Mesodermal cell (in vitro differentiated cells): ENCODE results near the gene ALG6.

Experiments
- H3K27ac ChIP-seq: 2 replicates; pipeline ENCODE4 v1.7.0; 2013; ENCODE audit warnings: mild to moderate bottlenecking, low read depth, low read length, moderate library complexity; ENCODE audit not compliant: severe bottlenecking
- H3K36me3 ChIP-seq: 2 replicates; pipeline ENCODE4 v1.7.1; 2013; ENCODE audit warnings: mild to moderate bottlenecking, low read length, moderate library complexity; ENCODE audit not compliant: control insufficient read depth, insufficient read depth
- H3K4me1 ChIP-seq: one replicate; pipeline ENCODE4 v1.7.1; 2013; ENCODE audit warnings: mild to moderate bottlenecking, low read length; ENCODE audit not compliant: insufficient read depth, control insufficient read depth, poor library complexity, severe bottlenecking
- H3K4me3 ChIP-seq: 2 replicates; pipeline ENCODE4 v1.7.0; 2013; ENCODE audit warnings: low read length, control low read depth, mild to moderate bottlenecking; ENCODE audit not compliant: insufficient read depth, poor library complexity, severe bottlenecking; ENCODE audit errors: extremely low read depth
- H3K9me3 ChIP-seq: 2 replicates; pipeline ENCODE4 v1.7.1; 2013; ENCODE audit warnings: mild to moderate bottlenecking, low read length, moderate library complexity; ENCODE audit not compliant: control insufficient read depth
- WGBS, 2 experiments: methylation state at CpG; one replicate each; pipeline ENCODE4 v1.1.5; 2013; ENCODE audit warnings: missing lambda C conversion rate in 2 of 2; ENCODE audit not compliant: insufficient coverage in 2 of 2; 5-methylcytosine and 5-hydroxymethylcytosine counted together

The ALG6 gene

GRCh38 chr1:63322944-63323864, 44.2 kb upstream of the ALG6 start:
- no peaks in the 10 kb centered on the region for H3K4me1 ChIP-seq
- 0 to 1% methylated on average over 80 to 87 of the region's 104 CpGs for WGBS, 2 experiments
- no peaks in the 10 kb centered on the region for H3K9me3 ChIP-seq
- H3K4me3 ChIP-seq = peak overlapping the region; percentile 37
- no peak overlapping the region for H3K27ac ChIP-seq
- no peaks in the 10 kb centered on the region for H3K36me3 ChIP-seq

DNA sequence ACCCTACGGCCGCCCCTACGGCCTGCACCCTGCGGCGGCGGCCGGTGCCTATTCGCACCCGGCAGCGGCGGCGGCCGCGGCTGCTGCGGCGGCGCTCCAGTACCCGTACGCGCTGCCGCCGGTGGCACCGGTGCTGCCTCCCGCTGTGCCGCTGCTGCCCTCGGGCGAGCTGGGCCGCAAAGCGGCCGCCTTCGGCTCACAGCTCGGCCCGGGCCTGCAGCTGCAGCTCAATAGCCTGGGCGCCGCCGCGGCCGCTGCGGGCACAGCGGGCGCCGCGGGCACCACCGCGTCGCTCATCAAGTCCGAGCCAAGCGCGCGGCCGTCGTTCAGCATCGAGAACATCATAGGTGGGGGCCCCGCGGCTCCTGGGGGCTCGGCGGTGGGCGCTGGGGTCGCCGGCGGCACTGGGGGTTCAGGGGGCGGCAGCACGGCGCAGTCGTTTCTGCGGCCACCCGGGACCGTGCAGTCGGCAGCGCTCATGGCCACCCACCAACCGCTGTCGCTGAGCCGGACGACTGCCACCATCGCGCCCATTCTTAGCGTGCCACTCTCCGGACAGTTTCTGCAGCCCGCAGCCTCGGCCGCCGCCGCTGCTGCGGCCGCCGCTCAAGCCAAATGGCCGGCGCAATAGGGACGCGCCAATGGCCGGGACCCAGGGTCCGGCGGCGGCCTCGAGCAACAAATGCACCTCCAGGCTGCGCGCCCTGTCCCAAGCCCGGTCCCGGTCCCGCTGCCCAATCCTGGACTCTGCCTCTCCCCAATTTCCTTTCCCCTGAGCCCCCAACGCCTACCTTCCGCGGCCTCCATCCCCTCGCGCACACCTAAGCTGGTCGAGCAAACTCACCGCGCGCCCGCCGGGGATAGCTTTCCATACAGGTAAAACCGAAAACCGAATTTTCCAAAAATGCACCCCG, 43.3 kb upstream of the ALG6 start:
- no peak overlapping the region for H3K27ac ChIP-seq
- H3K36me3 ChIP-seq = no peaks in the 10 kb centered on the region
- H3K9me3 ChIP-seq = no peaks in the 10 kb centered on the region
- H3K4me3 ChIP-seq = no peak overlapping the region
- WGBS, 2 experiments = 0 to 1% methylated on average over 76 to 94 of the region's 114 CpGs
- no peaks in the 10 kb centered on the region for H3K4me1 ChIP-seq

DNA sequence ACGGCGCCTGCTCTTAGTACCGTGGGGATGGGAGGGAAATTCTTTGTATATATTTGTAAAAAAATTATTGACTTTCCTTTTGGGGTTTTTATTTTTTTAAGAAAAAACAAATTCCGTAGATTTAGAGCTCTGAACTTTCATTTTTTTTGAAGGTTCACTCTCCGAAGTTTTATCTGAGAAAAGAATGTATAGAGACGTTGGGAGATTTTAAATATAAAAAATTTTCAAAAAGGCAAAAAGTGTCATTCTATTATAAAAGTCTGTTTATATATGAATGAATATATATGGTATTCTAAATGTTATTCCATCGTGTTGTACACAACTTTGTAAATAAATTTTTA, 42.7 kb upstream of the ALG6 start:
- Histone ChIP-seq H3K9me3 (no peaks in the 10 kb centered on the region), H3K27ac (no peak overlapping the region), H3K4me3 (no peak overlapping the region), H3K4me1 (no peaks in the 10 kb centered on the region), H3K36me3 (no peaks in the 10 kb centered on the region)
- WGBS, 2 experiments = 0% methylated on average over 3 of the region's 7 CpGs; no CpG with 5 or more reads in 1 of the 2 experiments

DNA sequence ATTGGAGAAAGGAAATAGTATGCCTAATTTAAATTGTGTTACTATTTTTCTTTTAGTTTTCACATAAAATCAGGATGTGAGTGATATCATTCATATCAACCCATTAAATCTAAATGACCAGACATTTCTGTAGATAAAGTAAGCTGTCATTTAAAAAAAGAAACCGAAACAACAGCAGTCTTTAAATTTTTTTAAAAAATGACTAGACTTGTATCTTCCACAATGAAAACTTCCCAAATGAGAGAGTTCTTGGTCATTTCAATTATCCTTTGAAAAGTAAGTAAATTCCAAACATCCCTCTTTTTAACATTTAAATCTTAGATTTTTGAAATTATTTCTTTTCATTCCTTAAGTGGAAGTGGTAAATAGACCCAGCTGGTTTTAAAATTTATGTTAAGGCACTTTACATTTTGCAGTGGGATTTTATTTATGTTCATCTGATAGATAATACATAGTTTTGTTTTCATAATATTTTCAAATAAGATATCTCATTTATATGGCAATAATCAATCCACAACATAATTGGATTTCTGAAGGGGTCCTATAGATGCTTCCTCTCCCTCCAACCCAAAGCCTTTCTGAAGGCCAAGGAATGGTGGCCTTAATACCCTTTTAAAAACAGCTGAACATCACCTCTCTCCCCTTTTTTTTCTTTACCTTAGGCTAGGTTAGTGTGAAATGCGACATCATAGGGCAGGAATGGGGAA, 42.0 kb upstream of the ALG6 start:
- H3K4me1 ChIP-seq = no peaks in the 10 kb centered on the region
- no CpG with 5 or more reads among the region's 2 CpGs for WGBS, 2 experiments
- no peaks in the 10 kb centered on the region for H3K36me3 ChIP-seq
- no peak overlapping the region for H3K27ac ChIP-seq
- H3K9me3 ChIP-seq = no peaks in the 10 kb centered on the region
- H3K4me3 ChIP-seq = no peak overlapping the region

- no peaks in the 10 kb centered on the region for H3K9me3 ChIP-seq
- 0 to 1% methylated on average over 13 to 14 of the region's 20 CpGs for WGBS, 2 experiments
- no peaks in the 10 kb centered on the region for H3K4me1 ChIP-seq
- no peak overlapping the region for H3K4me3 ChIP-seq
- no peaks in the 10 kb centered on the region for H3K36me3 ChIP-seq
- H3K27ac ChIP-seq = no peak overlapping the region
These were observed 41.3 kb upstream of the ALG6 start for GRCh38 chr1:63326106-63326472.

DNA sequence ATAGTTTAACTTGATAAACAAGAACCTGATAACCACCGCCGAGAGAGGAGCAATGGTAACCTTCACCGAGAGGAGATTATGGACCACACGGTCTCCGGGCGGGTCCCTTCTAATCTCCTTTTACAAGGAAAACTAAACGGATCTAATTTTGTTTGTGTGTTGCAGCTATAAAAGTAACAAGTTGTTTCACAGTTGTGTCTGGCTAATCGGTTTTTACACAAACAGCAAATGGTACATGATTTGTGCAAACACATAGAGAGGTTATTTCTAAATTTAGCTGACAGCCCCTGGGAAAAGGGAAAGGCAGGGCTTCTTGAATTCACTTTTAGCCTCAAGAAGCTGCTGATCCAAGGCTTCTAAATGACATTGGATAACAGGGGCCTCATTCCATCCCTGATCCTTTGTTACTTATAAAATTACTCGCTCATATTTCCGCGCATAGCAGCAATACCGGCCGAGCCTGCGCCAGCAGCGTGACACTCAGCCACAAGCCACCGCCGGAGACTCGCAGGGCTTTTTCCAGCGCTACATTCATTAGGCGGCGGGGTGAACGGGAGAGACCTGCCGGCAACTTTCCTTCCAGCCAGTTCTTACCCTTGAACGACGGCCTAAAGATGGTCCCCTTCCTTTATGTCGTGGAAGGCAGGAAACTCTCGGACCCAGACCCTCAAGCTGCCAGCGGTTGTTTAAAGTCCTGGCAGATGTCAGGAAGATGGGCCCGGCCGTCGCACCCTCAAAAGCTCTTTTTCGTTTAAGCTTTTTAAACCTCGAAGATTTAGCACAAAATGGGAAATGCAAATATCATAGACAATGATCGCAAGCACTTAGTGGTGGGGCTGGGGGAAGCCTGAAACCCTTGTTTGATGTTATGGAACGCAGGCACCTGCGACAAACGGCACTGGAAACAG, 40.7 kb upstream of the ALG6 start:
- 0 to 3% methylated on average over 26 to 31 of the region's 37 CpGs for WGBS, 2 experiments
- no peak overlapping the region for H3K4me3 ChIP-seq
- no peaks in the 10 kb centered on the region for H3K36me3 ChIP-seq
- H3K27ac ChIP-seq = no peak overlapping the region
- no peaks in the 10 kb centered on the region for H3K9me3 ChIP-seq
- no peaks in the 10 kb centered on the region for H3K4me1 ChIP-seq

DNA sequence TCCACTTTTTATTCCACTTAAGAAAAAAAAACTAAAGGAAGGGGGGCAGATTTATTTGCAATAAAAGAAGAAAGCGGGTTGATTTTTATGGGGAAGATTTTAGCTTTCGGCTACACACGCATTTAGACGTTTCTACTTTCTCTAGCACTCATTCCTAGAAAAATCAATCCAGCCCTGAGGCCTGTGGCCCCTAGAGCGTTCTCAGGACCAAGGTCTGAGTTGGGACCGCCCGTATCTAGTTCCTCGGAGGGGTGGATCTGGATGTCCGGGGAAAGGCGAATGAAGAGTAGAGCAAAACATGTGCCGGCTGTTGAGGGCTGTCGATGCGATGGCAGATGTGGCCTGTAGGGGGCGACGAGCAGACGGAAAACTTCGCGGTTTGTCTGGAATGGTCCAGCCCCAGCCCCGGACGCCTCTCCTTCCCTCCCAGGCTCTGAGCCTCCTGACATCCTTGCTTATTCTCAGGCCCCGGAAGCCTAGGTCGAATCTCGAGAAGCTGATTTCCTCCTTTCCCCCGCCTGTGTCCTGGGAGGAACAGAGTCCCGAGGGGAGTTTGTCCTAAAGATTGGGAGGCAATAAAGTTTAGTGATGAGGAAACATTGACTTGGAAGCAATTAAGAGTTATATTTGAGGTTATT, 39.9 kb upstream of the ALG6 start:
- Histone ChIP-seq H3K4me3 (no peak overlapping the region), H3K27ac (no peak overlapping the region), H3K4me1 (no peaks in the 10 kb centered on the region), H3K36me3 (no peaks in the 10 kb centered on the region), H3K9me3 (no peaks in the 10 kb centered on the region)
- WGBS, 2 experiments = 0 to 1% methylated on average over 10 to 18 of the region's 25 CpGs

DNA sequence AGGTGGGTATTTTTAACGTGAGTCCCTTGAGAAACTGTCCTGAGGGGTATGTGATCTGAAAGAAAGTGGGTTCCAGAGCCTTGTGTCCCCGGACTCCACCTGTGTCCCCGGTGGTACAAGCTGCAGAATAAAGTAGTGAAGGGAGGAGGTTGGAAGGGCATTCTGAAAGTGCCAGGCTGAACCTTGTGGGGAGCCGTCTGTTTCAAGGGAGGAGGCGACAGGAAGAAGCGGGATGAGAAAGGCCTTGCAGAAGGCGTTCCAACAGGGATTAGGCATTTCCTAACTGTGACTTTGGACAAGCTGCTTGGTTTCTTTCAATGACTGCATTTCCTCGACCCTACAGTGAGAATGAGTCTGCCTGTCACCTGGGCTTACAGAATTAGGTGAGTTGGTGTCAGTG, 39.3 kb upstream of the ALG6 start:
- 60 to 62% methylated on average over 8 of the region's 8 CpGs for WGBS, 2 experiments
- Histone ChIP-seq H3K4me1 (no peaks in the 10 kb centered on the region), H3K4me3 (no peak overlapping the region), H3K27ac (no peak overlapping the region), H3K9me3 (no peaks in the 10 kb centered on the region), H3K36me3 (no peaks in the 10 kb centered on the region)

- Histone ChIP-seq H3K9me3 (no peaks in the 10 kb centered on the region), H3K27ac (no peak overlapping the region), H3K4me1 (no peaks in the 10 kb centered on the region), H3K36me3 (no peaks in the 10 kb centered on the region), H3K4me3 (no peak overlapping the region)
- 74 to 83% methylated on average over 4 to 6 of the region's 9 CpGs for WGBS, 2 experiments
These were observed 38.6 kb upstream of the ALG6 start for GRCh38 chr1:63328781-63329180.
